Measurements from ENCODE around the gene ANKRD37.

ANKRD37 gene

GRCh38 chr4:185424905-185425646, 28.4 kb downstream of the ANKRD37 start:
- DNase-seq: no peak

- peak; percentile 91 for DNase-seq
These were observed 29.2 kb downstream of the ANKRD37 start, which contains the start of gene UFSP2 for GRCh38 chr4:185425647-185426352. TSS of gene UFSP2 (minus strand) at chr4:185425964. CDS start at chr4:185425868, 96 bp downstream.

GRCh38 chr4:185426960-185427688, 30.5 kb downstream of the ANKRD37 start:
- no peak for DNase-seq

- DNase-seq: no peak
These were observed 33.0 kb downstream of the ANKRD37 start for GRCh38 chr4:185429660-185430059.

GRCh38 chr4:185435466-185435865, 38.8 kb downstream of the ANKRD37 start:
- DNase-seq: no peak

- no peak for DNase-seq
These were observed 41.2 kb downstream of the ANKRD37 start for GRCh38 chr4:185437809-185438208.

GRCh38 chr4:185441479-185441878, 44.8 kb downstream of the ANKRD37 start:
- DNase-seq: no peak

- no peak for DNase-seq
These were observed 48.6 kb downstream of the ANKRD37 start for GRCh38 chr4:185445209-185445608.

Data from islet precursor cell (in vitro differentiated cells).